Caco-2 (cell line): ENCODE results near the gene TP63. TPM values are rescaled to one million over a fixed set of nuclear protein-coding genes. Genes with fewer than 3 reads are reported as not detected.

Source experiments
- BruUV-seq: library from RNA; stranded (reverse); fragments of 400-500 nt; replicated peaks from 2 replicates; lab custom pipeline; 2021; lab: Mats Ljungman, UMichigan
- CTCF ChIA-PET: fragments of 300-600 bp; sonication (Branson Sonifier 250); formaldehyde crosslinking; loops from one replicate; lab custom pipeline; 2022; ENCODE audit warnings: antibody characterized with exemption; lab: Charles Lee
- POLR2A ChIA-PET: fragments of 300-600 bp; sonication (Branson Sonifier 250); formaldehyde crosslinking; loops from one replicate; lab custom pipeline; 2022; ENCODE audit warnings: antibody characterized with exemption; lab: Charles Lee
- DNase-seq, 2 experiments: peaks; one replicate each; pipeline versions ENCODE4 v3.0.0 to v3.0.0-alpha.2; 2020 to 2022
- H3K27me3 ChIP-seq: replicated peaks from 2 replicates; pipeline ENCODE4 v1.6.0; 2011; ENCODE audit warnings: low read length; ENCODE audit not compliant: control insufficient read depth, insufficient read depth
- H3K36me3 ChIP-seq: 2 replicates; pipeline ENCODE4 v1.5.1; 2011; ENCODE audit warnings: low read length; ENCODE audit not compliant: control insufficient read depth, insufficient read depth
- H3K4me1 ChIP-seq: fragments of 250-450 bp; sonication (Bioruptor Pico); 2 replicates; pipeline ENCODE4 v1.5.1; 2020; ENCODE audit warnings: mild to moderate bottlenecking
- H3K4me3 ChIP-seq: 2 replicates; pipeline ENCODE4 v1.5.1; 2011; ENCODE audit warnings: low read depth, mild to moderate bottlenecking, control low read depth, low read length
- H3K9me3 ChIP-seq: fragments of 250-450 bp; sonication (Bioruptor Pico); 2 replicates; pipeline ENCODE4 v1.5.1; 2020; ENCODE audit warnings: mild to moderate bottlenecking, moderate library complexity
- H3K27ac Mint-ChIP-seq: one replicate; pipeline ENCODE4 v1.8.0; 2022; ENCODE audit warnings: mixed read lengths; ENCODE audit not compliant: unreplicated experiment
- H3K27me3 Mint-ChIP-seq: one replicate; pipeline ENCODE4 v1.8.0; 2022; ENCODE audit warnings: mixed read lengths; ENCODE audit not compliant: insufficient read depth, unreplicated experiment
- H3K36me3 Mint-ChIP-seq: one replicate; pipeline ENCODE4 v1.8.0; 2022; ENCODE audit warnings: mild to moderate bottlenecking, mixed read lengths; ENCODE audit not compliant: insufficient read depth, unreplicated experiment
- H3K4me1 Mint-ChIP-seq: one replicate; pipeline ENCODE4 v1.8.0; 2022; ENCODE audit warnings: low read depth, mixed read lengths; ENCODE audit not compliant: unreplicated experiment
- H3K4me3 Mint-ChIP-seq: one replicate; pipeline ENCODE4 v1.8.0; 2022; ENCODE audit warnings: mild to moderate bottlenecking, moderate library complexity, mixed read lengths; ENCODE audit not compliant: unreplicated experiment
- H3K9me3 Mint-ChIP-seq: one replicate; pipeline ENCODE4 v1.8.0; 2022; ENCODE audit warnings: mixed read lengths; ENCODE audit not compliant: unreplicated experiment
- intact Hi-C: fragments of 100-400 bp; cut with micrococcal nuclease; formaldehyde crosslinking; loops from one replicate; pipeline ENCODE4 v1.10.0; 2022; ENCODE audit not compliant: unreplicated experiment
- total RNA-seq: library from RNA; stranded (reverse); gene quantifications from 2 replicates; pipeline ENCODE4 v1.2.3, GENCODE V29; 2022
- TF ChIP-seq, protein P1 (sequence below), 2 experiments: fragments of 200-600 bp in 1 of 2; IDR thresholded peaks; 1 replicate in 1 of 2; 2 replicates in 1 of 2; pipeline versions ENCODE4 v1.5.1 to v1.8.0; 2011 to 2022; ENCODE audit warnings: antibody characterized with exemption in 1 of 2, control low read depth in 1 of 2, inconsistent platforms in 1 of 2, low read depth in 1 of 2, low read length in 1 of 2, mild to moderate bottlenecking in 1 of 2, moderate library complexity in 1 of 2; ENCODE audit not compliant: insufficient read depth in 1 of 2, severe bottlenecking in 1 of 2, unreplicated experiment in 1 of 2

Gene TP63
- total RNA-seq, 1 experiment from 2014 or later = 1.2 TPM

DNA sequence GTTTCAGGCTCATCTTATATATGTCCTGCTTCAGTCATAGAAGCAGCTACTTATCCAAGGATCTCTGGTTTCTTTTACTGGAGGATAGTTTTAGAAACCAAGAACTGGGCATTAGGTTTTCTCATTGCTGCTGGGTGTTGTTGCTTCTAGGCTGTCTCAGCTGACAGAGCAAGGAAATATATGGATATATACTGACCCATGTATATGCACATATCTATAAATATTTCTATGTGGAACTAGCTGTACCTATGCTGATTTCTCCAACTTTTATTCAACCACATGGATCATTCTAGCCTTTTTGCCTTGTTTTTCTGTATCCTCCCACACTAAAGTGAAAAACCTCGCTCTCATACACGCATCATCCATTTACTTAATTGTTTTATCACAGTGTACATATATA, 64.2 kb downstream of the TP63 start:
- Histone ChIP-seq H3K36me3 (no peaks in the 10 kb centered on the region), H3K4me3 (no peak overlapping the region), H3K9me3 (no peaks in the 10 kb centered on the region), H3K27me3 (no peaks in the 10 kb centered on the region), H3K4me1 (no peaks in the 10 kb centered on the region; the same call in 1 of the 2 replicates)
- H3K4me1 Mint-ChIP-seq = no peaks in the 10 kb centered on the region
- intact Hi-C loops = no loop called here
- H3K9me3 Mint-ChIP-seq = no peaks in the 10 kb centered on the region
- H3K4me3 Mint-ChIP-seq = no peak overlapping the region
- TF ChIP-seq, protein P1, sequence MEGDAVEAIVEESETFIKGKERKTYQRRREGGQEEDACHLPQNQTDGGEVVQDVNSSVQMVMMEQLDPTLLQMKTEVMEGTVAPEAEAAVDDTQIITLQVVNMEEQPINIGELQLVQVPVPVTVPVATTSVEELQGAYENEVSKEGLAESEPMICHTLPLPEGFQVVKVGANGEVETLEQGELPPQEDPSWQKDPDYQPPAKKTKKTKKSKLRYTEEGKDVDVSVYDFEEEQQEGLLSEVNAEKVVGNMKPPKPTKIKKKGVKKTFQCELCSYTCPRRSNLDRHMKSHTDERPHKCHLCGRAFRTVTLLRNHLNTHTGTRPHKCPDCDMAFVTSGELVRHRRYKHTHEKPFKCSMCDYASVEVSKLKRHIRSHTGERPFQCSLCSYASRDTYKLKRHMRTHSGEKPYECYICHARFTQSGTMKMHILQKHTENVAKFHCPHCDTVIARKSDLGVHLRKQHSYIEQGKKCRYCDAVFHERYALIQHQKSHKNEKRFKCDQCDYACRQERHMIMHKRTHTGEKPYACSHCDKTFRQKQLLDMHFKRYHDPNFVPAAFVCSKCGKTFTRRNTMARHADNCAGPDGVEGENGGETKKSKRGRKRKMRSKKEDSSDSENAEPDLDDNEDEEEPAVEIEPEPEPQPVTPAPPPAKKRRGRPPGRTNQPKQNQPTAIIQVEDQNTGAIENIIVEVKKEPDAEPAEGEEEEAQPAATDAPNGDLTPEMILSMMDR (IDR thresholded peaks at IDR 0.05; ENCODE audit: insufficient read depth in 1 of 2, low read depth in 1 of 2, low read length in 1 of 2, severe bottlenecking in 1 of 2, unreplicated experiment in 1 of 2) = no peak
- H3K27ac Mint-ChIP-seq = no peak overlapping the region
- H3K36me3 Mint-ChIP-seq = no peaks in the 10 kb centered on the region
- CTCF ChIA-PET = no interaction called here
- BruUV-seq = no TSS peak
- no peak for DNase-seq
- POLR2A ChIA-PET = no interaction called here
- H3K27me3 Mint-ChIP-seq = peaks cover 2% of the 10 kb centered on the region

DNA sequence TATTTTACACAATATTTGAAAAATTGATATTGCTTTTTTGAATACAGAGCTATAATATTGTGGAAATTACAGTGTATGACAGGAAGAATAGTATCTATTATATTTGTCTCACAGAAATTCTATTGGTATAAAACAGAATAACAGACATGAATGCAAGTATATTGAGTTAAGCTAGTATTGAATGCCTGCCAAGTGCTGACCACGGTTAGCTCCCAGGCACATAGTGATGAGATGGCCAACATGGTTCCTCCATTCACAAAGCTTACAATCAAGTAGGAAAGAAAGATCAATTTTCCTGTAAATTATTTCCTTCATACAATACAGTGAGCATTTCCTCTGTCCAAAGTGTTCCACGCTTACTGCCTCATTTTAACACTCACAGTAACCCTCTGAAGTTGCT, 67.6 kb downstream of the TP63 start:
- ChIA-PET CTCF (no interaction called here), POLR2A (no interaction called here)
- TF ChIP-seq, protein P1 (IDR thresholded peaks at IDR 0.05; ENCODE audit: insufficient read depth in 1 of 2, low read depth in 1 of 2, low read length in 1 of 2, severe bottlenecking in 1 of 2, unreplicated experiment in 1 of 2) = no peak
- BruUV-seq = no TSS peak
- no peaks in the 10 kb centered on the region for H3K27me3 ChIP-seq
- Mint-ChIP-seq H3K4me3 (no peak overlapping the region), H3K27ac (no peak overlapping the region), H3K27me3 (no peaks in the 10 kb centered on the region), H3K36me3 (no peaks in the 10 kb centered on the region), H3K9me3 (no peaks in the 10 kb centered on the region), H3K4me1 (peaks cover 6% of the 10 kb centered on the region)
- peaks cover 4% of the 10 kb centered on the region for H3K4me1 ChIP-seq
- H3K36me3 ChIP-seq = no peaks in the 10 kb centered on the region
- H3K9me3 ChIP-seq = no peaks in the 10 kb centered on the region
- DNase-seq = no peak
- intact Hi-C loops = no loop called here
- H3K4me3 ChIP-seq = no peak overlapping the region

GRCh38 chr3:189699885-189700284, 68.7 kb downstream of the TP63 start:
- no peak overlapping the region for H3K4me3 Mint-ChIP-seq
- H3K27ac Mint-ChIP-seq = no peak overlapping the region
- no TSS peak for BruUV-seq
- intact Hi-C loops = no loop called here
- H3K36me3 Mint-ChIP-seq = no peaks in the 10 kb centered on the region
- ChIA-PET POLR2A (no interaction called here), CTCF (no interaction called here)
- peaks cover 6% of the 10 kb centered on the region for H3K4me1 Mint-ChIP-seq
- no peak for DNase-seq
- no peaks in the 10 kb centered on the region for H3K36me3 ChIP-seq
- TF ChIP-seq, protein P1 (IDR thresholded peaks at IDR 0.05; ENCODE audit: insufficient read depth in 1 of 2, low read depth in 1 of 2, low read length in 1 of 2, severe bottlenecking in 1 of 2, unreplicated experiment in 1 of 2) = no peak
- no peaks in the 10 kb centered on the region for H3K27me3 ChIP-seq
- H3K4me3 ChIP-seq = no peak overlapping the region
- H3K9me3 ChIP-seq = no peaks in the 10 kb centered on the region
- H3K9me3 Mint-ChIP-seq = no peaks in the 10 kb centered on the region
- H3K27me3 Mint-ChIP-seq = no peaks in the 10 kb centered on the region
- H3K4me1 ChIP-seq = peaks cover 4% of the 10 kb centered on the region
